Measurements from ENCODE around the gene COL25A1.
A peak's percentile ranks its signal among the peaks of the same experiment; 100 is the strongest.

Gene COL25A1

GRCh38 chr4:108926061-108926460 lies 376.4 kb downstream of the COL25A1 start:
- no peak overlapping the region for H3K4me3 ChIP-seq (ENCODE audit: control insufficient read depth, low read depth, low read length)
- peak; percentile 76 for DNase-seq (ENCODE audit: low read depth)
- no peak for TF ChIP-seq CTCF (conservative IDR thresholded peaks at IDR 0.05; ENCODE audit: control insufficient read depth, insufficient read depth, low read depth, low read length)

- TF ChIP-seq CTCF (conservative IDR thresholded peaks at IDR 0.05; ENCODE audit: control insufficient read depth, insufficient read depth, low read depth, low read length) = no peak
- DNase-seq (ENCODE audit: low read depth) = no peak
- no peak overlapping the region for H3K4me3 ChIP-seq (ENCODE audit: control insufficient read depth, low read depth, low read length)
Observed at GRCh38 chr4:108922191-108922590, 380.3 kb downstream of the COL25A1 start.

GRCh38 chr4:108920395-108921087 lies 381.9 kb downstream of the COL25A1 start:
- no peak for DNase-seq (ENCODE audit: low read depth)
- no peak for TF ChIP-seq CTCF (conservative IDR thresholded peaks at IDR 0.05; ENCODE audit: control insufficient read depth, insufficient read depth, low read depth, low read length)

GRCh38 chr4:108919226-108919893 lies 383.1 kb downstream of the COL25A1 start:
- DNase-seq (ENCODE audit: low read depth) = no peak
- no peak for TF ChIP-seq CTCF (conservative IDR thresholded peaks at IDR 0.05; ENCODE audit: control insufficient read depth, insufficient read depth, low read depth, low read length)
- H3K4me3 ChIP-seq (ENCODE audit: control insufficient read depth, low read depth, low read length) = no peak overlapping the region

More at GRCh38 chr4:108920395-108921087, 381.9 kb downstream of the COL25A1 start:
- no peak overlapping the region for H3K4me3 ChIP-seq (ENCODE audit: control insufficient read depth, low read depth, low read length)

GRCh38 chr4:108917255-108917654 lies 385.2 kb downstream of the COL25A1 start:
- no peak for DNase-seq (ENCODE audit: low read depth)
- H3K4me3 ChIP-seq (ENCODE audit: control insufficient read depth, low read depth, low read length) = no peak overlapping the region
- no peak for TF ChIP-seq CTCF (conservative IDR thresholded peaks at IDR 0.05; ENCODE audit: control insufficient read depth, insufficient read depth, low read depth, low read length)

GRCh38 chr4:108916638-108917037 lies 385.8 kb downstream of the COL25A1 start:
- H3K4me3 ChIP-seq (ENCODE audit: control insufficient read depth, low read depth, low read length) = no peak overlapping the region
- DNase-seq (ENCODE audit: low read depth) = no peak
- TF ChIP-seq CTCF (conservative IDR thresholded peaks at IDR 0.05; ENCODE audit: control insufficient read depth, insufficient read depth, low read depth, low read length) = no peak

Measured in fibroblast of mammary gland (primary cell).